Effector CD8-positive, alpha-beta T cell (primary cell): Measurements from ENCODE around the gene NEBL.

ENCODE experiments used
- DNase-seq: peaks from one replicate; lab custom pipeline; 2025; lab: John Stamatoyannopoulos, UW

The NEBL gene

DNA sequence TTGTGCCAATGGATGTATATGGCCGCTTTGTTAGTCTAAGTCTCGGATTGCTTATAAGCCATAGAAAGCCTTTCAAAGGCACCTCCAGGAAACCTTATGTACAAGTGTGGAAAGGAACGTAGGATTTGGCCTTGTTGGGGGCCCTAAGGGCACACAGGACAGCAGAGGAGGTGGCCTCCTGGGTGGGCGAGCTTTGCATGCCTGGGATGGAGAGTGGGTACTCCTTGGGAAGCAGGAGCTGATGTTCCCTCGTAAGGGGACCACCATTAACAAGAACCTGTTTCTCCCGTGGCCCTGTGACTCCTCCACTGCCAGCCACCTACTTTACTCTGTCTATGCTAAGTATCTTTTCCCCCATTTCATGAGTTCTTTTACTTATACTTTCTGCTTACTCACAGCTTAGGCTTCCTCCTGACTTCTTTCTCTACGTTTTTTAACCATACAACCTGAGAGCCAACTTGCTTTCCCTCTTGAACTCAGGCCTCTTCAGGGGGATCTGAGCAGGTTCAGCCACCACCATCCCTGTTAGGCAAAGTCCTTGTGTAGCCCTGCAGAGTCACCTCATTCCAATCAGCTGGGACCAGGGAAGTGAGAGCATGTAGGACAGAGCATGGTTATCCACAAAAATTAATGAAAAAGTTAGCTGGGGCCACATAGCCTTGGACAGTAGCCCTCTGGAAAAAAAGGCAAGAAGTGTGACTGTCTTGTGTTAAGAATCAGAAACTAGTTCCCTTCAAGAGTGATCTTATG, 118.9 kb downstream of the NEBL start:
- DNase-seq: no peak

DNA sequence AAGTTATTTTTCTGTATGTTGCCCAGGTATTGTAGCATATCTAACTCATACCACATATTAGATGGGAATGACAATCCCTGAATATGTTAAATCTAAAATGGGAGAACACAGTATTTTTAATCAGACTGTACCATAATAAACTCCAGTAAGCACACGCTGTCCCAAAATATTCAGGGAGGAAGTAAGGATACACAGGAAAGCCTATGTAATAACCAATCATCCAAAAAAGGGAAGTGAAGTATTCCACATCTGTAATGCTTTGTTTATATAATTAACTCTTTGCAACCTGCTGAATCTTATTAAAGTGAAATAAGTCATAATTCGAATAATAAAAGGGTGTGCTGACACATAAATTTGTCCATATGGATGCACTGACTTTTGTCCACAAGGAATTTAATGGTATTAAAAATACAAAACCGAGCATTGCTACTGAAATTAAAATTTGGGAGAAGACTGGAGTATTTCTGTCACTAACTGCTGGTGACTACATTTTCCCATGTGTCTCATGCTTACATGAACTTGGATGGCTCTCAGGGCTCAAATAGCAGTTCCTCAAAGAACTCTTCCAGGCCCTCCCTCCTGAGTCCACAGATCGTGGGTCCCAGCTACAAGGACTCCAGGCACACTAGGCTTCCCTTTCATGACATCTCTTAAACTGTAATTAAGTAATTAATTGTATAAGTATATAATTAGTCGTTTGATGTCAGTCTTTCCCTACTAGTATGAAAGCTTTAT, 120.6 kb downstream of the NEBL start:
- DNase-seq: no peak

DNA sequence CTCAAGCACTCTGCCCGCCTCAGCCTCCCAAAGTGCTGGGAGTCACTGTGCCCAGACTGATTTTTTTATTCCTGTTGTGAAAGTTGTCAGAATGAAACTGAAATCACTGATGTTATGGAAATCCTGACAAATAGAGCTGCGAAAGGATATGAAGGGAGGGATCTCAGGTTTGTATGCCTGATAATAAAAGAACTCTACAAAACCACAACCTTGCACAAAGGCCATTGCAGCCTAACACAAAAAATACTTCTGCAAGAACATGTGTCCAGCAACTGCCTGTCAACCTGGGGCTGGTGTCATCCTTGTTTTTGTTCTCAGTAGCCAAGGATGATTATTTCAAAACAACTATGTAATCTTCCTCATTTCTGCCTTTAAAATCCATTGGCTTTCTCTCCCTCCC, 126.1 kb downstream of the NEBL start:
- no peak for DNase-seq

DNA sequence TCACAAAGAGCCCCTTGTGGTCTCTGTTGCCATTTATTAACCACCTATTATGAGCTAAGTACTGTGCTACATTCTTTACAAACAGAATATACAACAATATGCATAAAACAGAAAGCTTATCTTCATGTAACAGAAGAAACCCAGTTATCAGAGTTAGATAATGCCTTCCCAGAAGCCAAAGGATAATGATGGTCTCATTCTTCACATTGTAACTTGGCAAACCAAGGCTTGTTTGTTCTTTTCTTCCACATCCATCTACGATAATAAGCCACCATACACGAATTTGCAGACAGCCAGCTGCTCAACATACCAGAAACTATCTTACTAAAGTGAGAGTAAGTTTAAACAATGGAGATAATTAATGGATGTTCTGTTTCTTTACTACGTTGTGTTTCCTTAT, 127.6 kb downstream of the NEBL start:
- no peak for DNase-seq

DNA sequence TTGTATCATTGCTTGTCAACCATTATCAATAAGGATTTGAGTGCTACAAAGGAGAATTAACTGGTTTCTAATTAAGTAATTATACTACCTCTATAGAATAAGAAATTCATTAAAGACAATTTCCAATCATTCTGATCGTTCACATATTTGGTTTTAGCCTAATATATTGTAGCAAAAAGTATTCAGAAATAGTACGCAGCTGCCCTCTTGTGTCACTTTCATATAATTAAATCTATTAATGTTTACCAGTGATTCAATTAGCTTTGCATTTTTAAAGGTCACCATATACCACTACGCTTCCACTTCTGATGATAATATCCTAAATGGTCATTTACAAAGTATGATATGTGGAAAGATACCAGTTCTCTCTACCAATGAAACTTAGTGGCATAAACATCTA, 128.3 kb downstream of the NEBL start:
- DNase-seq: no peak

DNA sequence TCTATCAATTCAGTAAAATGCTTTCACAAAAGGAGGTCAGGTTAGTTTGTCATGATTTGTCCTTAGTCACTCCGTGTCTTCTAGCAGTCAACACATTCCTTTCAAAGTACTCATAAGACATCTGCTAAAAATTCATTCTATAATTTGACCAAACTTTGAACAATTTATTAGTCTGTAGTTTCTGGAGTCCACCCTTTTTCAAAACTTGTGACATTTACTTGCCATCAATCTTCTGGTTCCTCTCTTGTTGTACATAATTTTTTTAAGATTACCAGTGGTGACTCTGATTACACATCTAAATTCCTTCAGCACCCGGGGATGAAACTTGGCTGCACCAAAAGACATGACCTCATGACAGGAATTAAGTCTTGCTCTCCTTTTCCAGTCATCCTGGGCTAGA, 130.1 kb downstream of the NEBL start:
- DNase-seq: no peak

DNA sequence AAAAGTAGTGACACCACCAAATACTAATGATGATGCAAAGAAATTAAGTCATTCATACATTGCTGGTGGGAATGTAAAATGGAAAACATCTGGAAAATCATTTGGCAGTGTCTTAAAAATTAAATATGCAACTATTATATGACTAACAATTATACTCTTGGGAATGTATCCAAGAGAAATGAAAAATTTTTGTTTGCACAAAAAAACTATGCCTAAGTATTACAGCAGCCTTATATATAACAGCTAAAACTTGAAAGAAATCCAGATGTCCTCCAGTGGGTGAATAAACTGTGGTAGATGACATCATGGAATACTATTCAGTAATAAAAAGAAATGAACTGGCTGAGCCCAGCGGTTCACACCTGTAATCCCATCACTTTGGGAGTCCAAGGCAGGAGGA, 132.0 kb downstream of the NEBL start:
- no peak for DNase-seq

DNA sequence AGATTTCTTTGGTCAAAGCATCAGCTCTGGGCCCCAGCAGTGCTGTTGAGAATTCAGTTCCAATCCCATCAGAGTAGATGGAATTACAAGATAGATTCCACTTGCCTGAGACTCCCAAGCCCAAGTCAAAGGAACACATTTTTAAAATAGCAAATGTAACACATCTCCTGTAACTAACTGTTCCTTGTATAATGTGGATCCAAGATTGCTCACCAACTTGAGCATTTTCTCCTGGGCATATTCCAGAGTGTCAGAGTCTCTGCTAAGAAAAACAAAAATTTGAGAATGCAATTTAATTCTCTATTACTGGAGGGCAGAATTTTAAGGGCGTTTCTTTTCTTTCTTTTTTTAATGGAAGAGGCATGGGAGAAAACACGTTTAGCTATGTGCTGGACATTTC, 136.7 kb downstream of the NEBL start:
- DNase-seq: no peak

DNA sequence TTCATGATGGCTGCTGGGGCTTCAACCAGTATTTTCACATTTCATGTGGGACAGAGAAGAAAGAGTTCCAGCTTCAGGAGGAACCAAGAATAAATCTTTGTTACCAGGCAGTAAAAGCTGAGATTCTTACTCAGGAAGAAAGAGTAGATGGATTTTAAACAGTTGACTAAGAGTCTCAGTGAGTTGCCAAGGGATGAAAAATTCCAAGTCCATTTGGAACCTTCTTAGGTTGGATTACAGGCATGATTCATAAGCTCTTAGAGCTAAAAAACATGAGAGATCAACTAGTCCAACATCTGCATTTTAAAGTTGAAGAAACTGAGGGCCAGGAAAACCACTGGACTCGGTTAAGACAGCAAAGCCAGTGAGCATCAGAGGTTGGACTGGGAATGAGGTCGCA, 148.6 kb downstream of the NEBL start:
- no peak for DNase-seq

DNA sequence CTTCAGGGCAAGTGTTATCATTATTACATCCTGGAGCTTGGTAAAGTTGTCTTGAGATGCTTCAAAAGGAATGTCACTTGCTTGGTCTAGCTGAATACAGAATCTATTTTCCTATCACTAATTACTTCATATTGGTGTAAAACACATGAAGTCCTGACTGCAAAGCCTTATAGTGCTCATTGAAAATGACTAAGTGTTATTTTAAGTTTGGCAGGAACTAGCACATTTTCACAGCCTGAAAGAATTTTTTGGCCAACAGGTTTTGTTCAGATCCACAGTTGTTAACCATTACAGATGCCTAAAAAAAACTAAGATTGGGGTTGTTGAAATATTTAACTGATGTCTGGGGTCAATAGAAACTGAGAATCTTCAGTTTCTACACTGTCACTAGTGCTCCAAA, 149.3 kb downstream of the NEBL start:
- no peak for DNase-seq

DNA sequence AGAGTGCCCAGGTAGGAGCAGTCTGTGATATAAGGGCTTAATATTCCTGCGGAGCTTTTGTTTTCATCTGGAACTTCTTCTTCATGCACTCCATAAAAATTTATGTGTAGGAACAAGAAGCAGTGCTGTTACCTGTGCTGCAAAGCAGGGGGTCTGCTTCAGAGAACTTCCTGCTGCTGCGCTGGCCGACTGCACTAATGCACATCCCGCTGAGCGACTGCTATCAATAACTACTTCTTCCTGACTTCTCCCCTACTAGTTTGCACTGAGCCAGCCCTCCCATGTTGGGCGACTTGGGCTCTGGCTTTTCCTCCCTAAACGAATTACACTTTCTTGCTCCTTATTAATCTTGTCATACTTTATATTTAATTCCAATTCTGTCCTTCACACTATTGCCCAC, 150.3 kb downstream of the NEBL start:
- DNase-seq: no peak

DNA sequence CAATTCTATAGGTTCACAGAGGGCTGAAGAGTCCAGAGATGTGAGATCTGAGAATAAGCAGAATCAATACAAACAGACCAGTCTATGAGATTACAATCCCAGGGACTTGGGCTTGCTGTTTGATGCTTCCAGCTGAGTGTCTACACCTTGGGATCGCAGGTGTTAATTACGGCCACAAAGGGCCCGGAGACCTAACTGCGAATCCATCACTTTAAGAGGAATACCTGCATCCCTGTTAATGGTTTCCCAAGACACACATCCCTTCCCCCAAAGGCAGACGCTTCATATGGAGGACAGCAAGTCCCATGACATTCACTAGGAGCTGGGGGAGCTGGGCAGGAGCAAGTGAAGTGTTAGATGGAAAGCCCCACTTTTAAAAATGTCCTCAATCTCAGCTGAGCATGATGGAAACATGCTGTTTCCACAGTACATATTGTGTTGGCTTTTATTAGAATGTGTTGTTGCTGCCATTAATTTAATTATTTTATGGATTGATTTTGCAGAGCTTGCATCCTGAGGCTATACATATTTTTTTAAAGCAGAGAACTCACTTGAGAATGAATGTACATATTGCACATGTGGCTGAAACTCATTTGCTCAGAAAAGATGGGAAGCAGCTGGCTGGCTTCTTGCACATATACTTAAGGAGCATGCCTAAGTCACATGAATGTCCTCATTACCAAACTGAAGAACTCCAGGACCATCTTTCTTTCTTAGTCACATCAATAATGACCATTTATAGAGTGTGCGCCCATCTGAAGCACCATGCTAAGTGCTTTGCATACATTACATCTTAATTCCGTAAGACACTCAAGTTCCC, 151.3 kb downstream of the NEBL start:
- DNase-seq: no peak

DNA sequence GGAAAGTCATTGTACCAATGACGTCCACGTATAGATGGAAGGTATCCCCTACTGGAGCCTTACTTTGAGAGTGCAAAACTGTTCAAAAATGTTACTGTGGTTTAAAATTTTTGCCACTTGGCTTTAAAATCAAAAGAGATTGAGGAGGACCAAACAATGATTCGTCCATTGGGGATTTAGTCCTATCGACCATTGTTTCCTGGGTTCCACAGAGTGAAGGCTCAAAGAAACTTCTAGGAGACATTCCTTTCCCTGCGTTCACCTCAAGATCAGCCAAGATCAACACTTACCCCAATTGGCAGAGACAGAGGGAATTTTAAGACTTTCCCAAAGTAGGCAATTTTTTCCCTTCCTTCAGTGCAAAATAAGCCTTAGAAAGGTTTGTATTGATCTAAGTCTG, 152.3 kb downstream of the NEBL start:
- DNase-seq: no peak

DNA sequence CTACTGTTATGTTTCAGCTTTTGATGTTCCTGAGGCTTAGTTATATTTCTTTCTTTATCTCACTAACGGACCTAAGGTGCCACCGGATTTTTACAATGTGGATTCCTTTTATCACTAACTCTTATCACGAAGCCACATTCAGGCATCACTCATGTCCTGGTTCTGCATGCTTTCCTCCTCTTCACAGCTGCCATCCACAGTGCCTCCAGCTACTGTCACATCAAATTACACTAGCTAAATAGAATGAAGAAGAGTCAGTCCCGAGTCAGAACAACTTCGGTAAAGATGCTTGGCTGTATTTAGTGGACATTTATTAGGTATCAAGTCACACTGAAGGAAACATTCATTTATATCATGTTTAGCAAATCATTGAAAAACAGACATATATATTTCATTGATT, 153.2 kb downstream of the NEBL start:
- DNase-seq: no peak

DNA sequence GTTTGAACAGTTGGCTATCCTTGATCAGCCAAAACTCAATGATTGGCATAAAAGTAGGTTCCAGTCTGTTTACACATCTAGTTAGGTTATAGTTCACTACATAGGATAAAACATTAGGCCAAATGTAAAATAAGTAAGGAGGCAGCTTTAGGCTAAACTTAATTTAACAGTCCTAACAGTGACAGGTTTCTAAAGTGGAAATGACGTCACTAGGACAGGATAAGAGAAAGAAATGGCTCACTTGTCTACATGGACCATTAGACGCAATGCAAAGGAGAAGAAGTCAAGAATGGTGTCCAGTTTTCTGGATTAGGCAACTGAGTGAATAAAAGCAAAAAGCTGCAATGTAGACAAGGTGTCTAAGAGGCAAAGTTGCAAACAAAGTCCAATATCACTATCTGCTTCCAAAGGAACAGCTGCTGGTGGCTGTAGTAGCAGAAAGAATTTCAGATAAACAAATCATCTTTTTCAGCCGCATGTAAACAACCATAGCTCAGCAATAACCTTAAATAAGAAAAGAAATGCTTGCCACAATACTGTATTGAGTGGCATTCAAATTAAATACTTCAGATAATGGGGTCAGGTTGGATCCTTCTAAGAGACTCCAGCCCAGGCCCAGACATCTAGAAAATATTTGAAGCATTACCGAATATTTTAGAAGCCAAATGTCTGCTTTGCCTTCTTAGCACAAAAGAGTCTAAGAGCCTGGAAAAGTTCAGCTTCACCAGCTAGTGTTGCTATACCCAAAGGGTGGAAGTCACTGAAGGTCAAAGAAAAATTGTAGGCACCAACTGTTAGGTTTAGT, 154.2 kb downstream of the NEBL start:
- DNase-seq: no peak

DNA sequence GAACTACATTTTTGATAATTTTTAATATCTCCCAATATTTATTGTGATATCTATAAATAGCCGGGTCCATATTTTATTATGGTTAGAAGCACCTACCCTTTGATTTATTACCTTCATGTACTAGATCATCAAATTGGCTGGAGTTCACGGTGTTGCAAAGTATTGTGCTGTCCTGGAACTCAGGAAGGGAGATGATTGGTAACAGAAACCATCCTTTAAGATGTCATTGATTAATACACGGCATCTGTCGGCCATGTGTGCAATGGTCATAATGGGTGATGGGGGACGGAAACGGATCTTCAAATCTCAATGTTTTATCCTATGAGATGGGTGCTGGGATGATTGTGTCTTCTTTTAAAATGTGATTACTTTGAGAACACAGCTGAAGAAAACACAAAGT, 157.0 kb downstream of the NEBL start:
- no peak for DNase-seq

DNA sequence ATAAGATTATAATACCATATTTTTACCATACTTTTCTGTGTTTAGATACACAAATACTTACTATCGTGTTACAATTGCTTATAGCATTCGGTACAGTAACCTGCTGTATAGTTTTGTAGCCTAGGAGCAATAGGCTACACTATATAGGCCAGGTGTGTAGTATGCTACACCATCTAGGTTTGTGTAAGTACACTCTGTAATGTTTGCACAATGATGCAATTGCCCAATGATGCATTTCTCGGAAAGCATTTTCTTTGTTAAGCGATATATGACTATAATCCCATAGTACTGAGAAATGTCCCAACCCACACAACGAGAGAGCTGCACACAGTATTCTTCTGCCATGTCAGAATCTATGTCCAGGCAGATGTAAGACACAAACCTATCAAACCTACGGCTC, 160.0 kb downstream of the NEBL start:
- DNase-seq: no peak
